HG02642 (cell line): Measurements from ENCODE around the gene OR4K13.

Experiments used
- ATAC-seq: cut with Tn5 transposase; IDR thresholded peaks from one replicate; pipeline ENCODE4 v1.9.1; 2021; ENCODE audit warnings: mild to moderate bottlenecking; ENCODE audit not compliant: unreplicated experiment, poor library complexity

Gene OR4K13, protein sequence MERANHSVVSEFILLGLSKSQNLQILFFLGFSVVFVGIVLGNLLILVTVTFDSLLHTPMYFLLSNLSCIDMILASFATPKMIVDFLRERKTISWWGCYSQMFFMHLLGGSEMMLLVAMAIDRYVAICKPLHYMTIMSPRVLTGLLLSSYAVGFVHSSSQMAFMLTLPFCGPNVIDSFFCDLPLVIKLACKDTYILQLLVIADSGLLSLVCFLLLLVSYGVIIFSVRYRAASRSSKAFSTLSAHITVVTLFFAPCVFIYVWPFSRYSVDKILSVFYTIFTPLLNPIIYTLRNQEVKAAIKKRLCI

DNA sequence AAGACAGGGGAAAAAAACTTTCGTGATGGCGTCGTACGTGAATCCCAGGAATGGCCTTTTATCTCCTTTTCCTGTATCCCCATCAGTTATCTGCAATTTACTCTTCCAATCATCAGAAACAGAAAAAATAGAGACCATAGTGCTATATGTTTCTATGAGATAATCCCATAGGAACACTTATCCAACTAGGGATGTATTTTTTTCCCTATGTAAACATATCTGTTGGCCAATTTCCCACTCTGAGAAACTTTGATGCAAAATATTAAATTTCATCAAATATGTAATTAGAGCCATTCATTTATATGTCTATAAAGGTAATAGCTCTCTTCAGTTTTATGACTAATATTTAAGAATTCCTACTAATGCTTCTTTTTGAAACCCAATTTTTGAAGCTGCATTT lies at the start of gene OR4K13:
OR4K13 (minus strand) TSS at position 101 of the 400 bp plus-strand sequence. CDS start 1,280 bp downstream, outside the sequence.
- ATAC-seq, result no peak

DNA sequence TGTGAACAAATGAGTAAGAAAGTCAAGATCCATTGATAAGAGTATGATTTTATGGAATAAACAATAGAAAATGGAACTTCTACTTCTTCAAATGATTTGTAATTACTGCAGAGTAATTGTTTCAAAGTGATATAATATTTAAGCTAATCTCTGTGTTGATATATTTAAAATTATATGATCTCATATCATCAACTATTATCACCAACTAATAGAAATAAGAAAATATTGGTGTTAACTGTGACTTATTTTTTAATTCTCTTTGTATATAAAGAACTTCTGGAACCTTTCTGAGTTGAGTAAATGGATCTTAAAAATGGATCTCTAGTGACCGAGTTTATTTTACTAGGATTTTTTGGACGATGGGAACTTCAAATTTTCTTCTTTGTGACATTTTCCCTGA lies 23.9 kb upstream of the OR4K13 start, which contains the start of gene OR4L1:
OR4L1 (plus strand) TSS at position 301 of the 400 bp plus-strand sequence; CDS start at position 301, 0 bp downstream.
- ATAC-seq, result no peak

DNA sequence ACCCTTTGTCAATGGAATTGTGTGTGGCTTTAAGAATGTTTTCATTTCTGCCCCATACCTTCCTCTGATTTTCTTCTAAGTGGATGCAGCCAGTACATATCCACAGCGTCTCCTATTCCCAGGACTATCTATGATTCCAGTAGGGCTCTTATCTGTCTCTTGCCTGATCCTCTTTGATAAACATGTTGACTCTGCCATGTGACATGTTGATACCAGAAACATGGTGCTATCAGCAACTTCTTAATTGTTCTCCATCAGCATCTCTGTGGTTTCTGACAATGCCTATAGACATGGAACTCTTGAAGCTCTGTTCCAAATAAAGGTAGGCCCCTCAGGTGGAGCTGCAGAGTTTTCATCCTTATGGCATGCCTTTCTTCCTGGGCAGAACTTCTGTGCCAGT lies 12.4 kb upstream of the OR4K13 start:
- ATAC-seq, result no peak

DNA sequence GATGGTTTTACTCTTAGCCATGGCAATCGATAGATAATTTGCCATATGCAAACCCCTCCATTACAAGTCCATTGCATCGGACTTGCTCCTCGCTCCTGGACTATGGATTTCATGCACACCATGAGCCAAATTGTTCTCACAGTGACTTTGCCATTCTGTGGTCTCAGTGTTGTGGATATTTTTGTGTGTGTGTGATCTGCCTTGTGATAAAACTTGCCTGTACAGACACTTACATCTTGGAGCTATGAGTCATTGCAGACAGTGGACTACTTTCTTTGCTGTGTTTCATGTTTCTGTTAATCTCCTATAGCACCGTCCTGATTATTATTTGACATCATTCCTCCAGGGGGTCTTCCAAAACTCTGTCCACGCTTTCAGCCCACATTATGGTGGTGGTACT lies 8.4 kb upstream of the OR4K13 start:
- ATAC-seq, result no peak

DNA sequence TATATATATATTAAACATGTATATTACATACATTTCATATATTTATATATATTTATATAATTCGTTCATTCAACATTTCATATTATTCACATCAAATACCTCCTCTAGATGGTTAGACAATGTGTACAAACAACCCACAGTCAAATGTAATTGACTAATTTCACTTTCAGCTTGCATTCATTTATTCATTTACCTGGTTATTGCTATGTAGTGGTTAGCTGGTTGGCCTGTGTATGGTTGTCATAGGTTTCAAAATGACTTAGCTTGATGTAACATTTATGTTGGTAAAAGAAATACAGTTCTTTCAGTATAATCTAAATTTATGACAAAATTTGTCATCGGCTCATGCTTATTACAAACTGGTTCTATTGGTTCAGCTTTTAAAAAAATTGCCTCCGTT lies 389 bp downstream of the OR4K13 start:
- ATAC-seq, result no peak

DNA sequence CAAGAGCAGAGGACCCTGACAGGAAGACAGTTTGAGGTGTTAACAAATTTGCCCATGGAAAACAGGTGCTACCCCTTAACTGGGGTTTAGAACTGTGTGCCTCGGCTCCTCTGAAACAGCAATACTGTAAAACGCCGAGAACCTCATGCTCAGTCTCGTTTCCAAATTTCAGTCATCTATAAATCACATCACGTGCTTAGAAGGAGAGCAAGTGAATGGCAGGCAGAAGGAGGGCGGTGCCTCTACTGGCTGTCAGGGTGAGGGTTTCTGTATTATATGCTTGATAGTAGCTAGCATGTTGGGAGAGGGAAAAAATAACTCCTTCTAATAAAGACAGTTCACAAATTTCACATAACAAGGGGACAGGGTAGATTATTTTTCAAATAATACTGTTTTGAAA lies 4.8 kb downstream of the OR4K13 start:
- ATAC-seq, result no peak

DNA sequence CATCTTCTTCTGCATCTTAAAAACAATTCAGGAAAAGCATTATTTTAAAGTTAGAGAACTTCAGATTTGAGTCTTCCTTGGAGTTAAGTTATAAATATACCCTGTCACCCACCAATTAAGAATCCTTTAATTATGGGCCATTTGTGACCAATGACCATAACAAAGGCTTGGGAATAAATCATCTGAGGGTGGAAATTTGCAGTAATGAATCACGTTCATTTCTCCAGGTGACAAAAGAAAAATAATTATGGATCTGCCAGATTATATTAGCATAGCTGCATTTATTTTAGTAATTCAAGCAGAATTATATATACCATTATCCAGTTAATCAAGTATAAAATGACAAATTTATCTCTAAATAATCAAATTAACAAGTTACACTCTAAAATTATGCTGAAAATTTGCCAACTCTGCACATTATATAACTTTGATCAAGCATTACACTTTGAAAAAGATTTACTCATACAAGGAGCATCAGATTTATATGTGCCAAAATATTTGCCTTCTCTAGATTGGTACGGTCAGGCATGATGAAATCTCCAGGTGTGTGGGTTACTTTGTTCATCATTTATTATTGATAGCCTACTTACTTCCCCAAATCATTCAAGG lies 16.5 kb downstream of the OR4K13 start, which contains the start of gene OR4K14:
OR4K14 (minus strand) TSS at position 51 of the 609 bp plus-strand sequence. CDS start 4,114 bp downstream, outside the sequence.
- no peak for ATAC-seq

DNA sequence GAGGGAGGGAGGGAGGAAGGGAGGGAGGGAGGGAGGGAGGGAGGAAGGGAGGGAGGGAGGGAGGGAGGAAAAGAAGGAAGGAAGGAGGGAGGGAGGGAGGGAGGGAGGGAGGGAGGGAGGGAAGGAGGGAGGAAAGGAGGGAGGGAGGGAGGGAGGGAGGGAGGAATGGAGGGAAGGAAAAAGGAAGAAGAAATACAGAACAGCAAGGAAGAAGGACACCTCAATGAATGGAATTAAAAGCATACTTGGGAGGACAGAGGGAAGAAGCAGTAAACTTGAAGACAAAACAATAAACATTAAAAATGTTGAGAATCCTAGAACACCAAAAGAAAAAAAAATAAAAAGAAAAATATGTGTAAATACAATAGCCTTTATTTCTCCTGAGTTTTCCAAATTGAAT lies 27.7 kb downstream of the OR4K13 start:
- no peak for ATAC-seq

DNA sequence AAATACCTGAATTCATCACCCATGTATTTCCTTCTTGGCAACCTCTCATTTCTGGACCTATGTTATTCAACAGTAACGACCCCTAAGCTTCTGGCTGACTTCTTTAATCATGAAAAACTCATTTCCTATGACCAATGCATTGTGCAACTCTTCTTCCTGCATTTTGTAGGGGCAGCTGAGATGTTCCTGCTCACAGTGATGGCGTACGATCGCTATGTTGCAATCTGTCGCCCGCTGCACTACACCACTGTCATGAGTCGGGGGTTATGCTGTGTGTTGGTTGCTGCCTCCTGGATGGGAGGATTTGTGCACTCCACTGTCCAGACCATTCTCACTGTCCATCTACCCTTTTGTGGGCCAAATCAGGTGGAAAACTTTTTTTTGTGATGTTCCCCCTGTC lies 33.5 kb downstream of the OR4K13 start:
- ATAC-seq, result no peak

DNA sequence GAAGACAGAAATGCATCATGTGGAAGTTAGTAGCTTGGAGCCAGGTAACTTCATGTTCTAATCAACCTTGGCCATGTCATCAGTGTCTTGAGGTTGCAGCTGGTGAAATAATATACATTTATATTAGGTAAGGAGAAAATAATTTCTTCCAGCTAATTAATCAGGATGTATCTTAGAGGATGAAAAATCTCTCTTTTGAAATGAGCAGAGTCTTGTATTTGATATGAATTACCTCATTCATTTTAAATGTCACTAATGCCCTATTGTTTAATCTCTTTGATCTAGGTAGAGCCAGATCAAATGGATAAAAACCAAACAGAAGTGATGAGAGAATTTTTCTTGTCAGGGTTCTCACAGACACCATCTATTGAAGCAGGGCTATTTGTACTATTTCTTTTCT lies 34.0 kb downstream of the OR4K13 start, which contains the start of gene OR4Q2:
OR4Q2 (plus strand) TSS at position 301 of the 400 bp plus-strand sequence.
- no peak for ATAC-seq

DNA sequence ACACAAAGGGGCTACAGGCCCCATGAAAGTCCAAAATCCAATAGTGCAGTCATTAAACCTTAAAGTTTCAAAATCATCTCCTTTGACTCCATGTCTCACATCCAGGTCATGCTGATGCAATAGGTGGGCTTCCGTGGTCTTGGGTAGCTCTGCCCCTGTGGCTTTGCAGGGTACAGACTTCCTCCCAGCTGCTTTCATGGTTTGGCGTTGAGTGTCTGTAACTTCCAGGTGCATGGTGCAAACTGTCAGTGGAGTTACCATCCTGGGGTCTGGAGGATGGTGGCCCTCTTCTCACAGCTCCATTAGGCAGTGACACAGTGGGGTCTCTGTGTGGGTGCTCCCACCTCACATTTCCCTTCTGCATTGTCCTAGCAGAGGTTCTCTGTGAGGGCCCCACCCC lies 42.4 kb downstream of the OR4K13 start:
- no peak for ATAC-seq
